DND-41 (cell line): Measurements from ENCODE around the gene SAMD13.

Source experiments
- ATAC-seq: fragments of 200-7000 bp; cut with Tn5 transposase; 3 replicates; pipeline ENCODE4 v1.9.1; 2021; ENCODE audit warnings: low read depth; ENCODE audit not compliant: insufficient read depth
- DNase-seq: peaks from one replicate; pipeline ENCODE4 v3.0.0-alpha.2; 2020
- H2AFZ ChIP-seq: 2 replicates; pipeline ENCODE4 v1.6.0; 2012; ENCODE audit warnings: low read depth, low read length
- H3K27ac ChIP-seq: 2 replicates; pipeline ENCODE4 v1.5.1; 2012; ENCODE audit warnings: low read length, inconsistent platforms
- H3K27me3 ChIP-seq: fragments of 200-600 bp; sonication (generic); 2 replicates; pipeline ENCODE4 v1.6.0; 2012; ENCODE audit warnings: low read length, mild to moderate bottlenecking, inconsistent platforms; ENCODE audit not compliant: insufficient read depth, poor library complexity
- H3K36me3 ChIP-seq: 2 replicates; pipeline ENCODE4 v1.5.1; 2012; ENCODE audit warnings: low read length, inconsistent platforms; ENCODE audit not compliant: insufficient read depth
- H3K4me1 ChIP-seq: 2 replicates; pipeline ENCODE4 v1.5.1; 2012; ENCODE audit warnings: mild to moderate bottlenecking, low read length; ENCODE audit not compliant: insufficient read depth
- H3K4me2 ChIP-seq: 2 replicates; pipeline ENCODE4 v1.6.0; 2012; ENCODE audit warnings: mild to moderate bottlenecking, moderate library complexity, low read length, inconsistent platforms; ENCODE audit not compliant: insufficient read depth
- H3K4me3 ChIP-seq, 2 experiments: fragments of 200-600 bp in 1 of 2; shearing (Covaris generic) in 1 of 2; 2 replicates each; pipeline ENCODE4 v1.5.1; 2012 to 2016; ENCODE audit warnings: inconsistent platforms in 2 of 2, low read length in 2 of 2, mild to moderate bottlenecking in 2 of 2, low read depth in 1 of 2, moderate library complexity in 1 of 2
- H3K79me2 ChIP-seq: 2 replicates; pipeline ENCODE4 v1.6.0; 2012; ENCODE audit warnings: low read length, inconsistent platforms; ENCODE audit not compliant: insufficient read depth
- H3K9ac ChIP-seq: 2 replicates; pipeline ENCODE4 v1.6.0; 2012; ENCODE audit warnings: low read depth, mild to moderate bottlenecking, inconsistent platforms, low read length, moderate library complexity
- H3K9me3 ChIP-seq: 2 replicates; pipeline ENCODE4 v1.5.1; 2012; ENCODE audit warnings: low read length, moderate library complexity, mild to moderate bottlenecking, inconsistent platforms; ENCODE audit not compliant: insufficient read depth, severe bottlenecking
- H4K20me1 ChIP-seq: 2 replicates; pipeline ENCODE4 v1.6.0; 2012; ENCODE audit warnings: low read length; ENCODE audit not compliant: insufficient read depth
- CTCF ChIP-seq: IDR thresholded peaks from 2 replicates; pipeline ENCODE4 v1.5.1; 2012; ENCODE audit warnings: borderline replicate concordance, low read length, moderate library complexity, mild to moderate bottlenecking; ENCODE audit not compliant: poor library complexity, severe bottlenecking; ENCODE audit errors: extremely low read depth
- EZH2 ChIP-seq: IDR thresholded peaks from 3 replicates; pipeline ENCODE4 v1.6.1; 2012; ENCODE audit warnings: borderline replicate concordance, low read depth, mild to moderate bottlenecking, moderate library complexity, low read length, inconsistent platforms; ENCODE audit not compliant: severe bottlenecking

Gene SAMD13

GRCh38 chr1:84254703-84255238 lies 46.7 kb upstream of the SAMD13 start:
- Histone ChIP-seq H3K36me3 (no peaks in the 10 kb centered on the region), H3K27ac (no peak overlapping the region), H3K79me2 (no peaks in the 10 kb centered on the region), H2AFZ (no peak overlapping the region), H3K4me1 (no peaks in the 10 kb centered on the region), H3K9ac (no peak overlapping the region), H4K20me1 (no peaks in the 10 kb centered on the region), H3K9me3 (peaks cover 2% of the 10 kb centered on the region), H3K27me3 (no peaks in the 10 kb centered on the region), H3K4me3 (no peak overlapping the region), H3K4me2 (no peak overlapping the region)
- DNase-seq (no peak), ATAC-seq (no peak)
- TF ChIP-seq EZH2 (no peak), CTCF (no peak)

GRCh38 chr1:84255582-84255981 lies 45.9 kb upstream of the SAMD13 start:
- Histone ChIP-seq H3K27ac (no peak overlapping the region), H3K4me3 (no peak overlapping the region), H3K9ac (no peak overlapping the region), H3K4me2 (no peak overlapping the region), H3K79me2 (no peaks in the 10 kb centered on the region), H3K27me3 (no peaks in the 10 kb centered on the region), H3K4me1 (no peaks in the 10 kb centered on the region), H2AFZ (no peak overlapping the region), H4K20me1 (no peaks in the 10 kb centered on the region), H3K36me3 (no peaks in the 10 kb centered on the region), H3K9me3 (no peaks in the 10 kb centered on the region)
- TF ChIP-seq CTCF (no peak), EZH2 (no peak)
- DNase-seq = no peak
- no peak for ATAC-seq

DNA sequence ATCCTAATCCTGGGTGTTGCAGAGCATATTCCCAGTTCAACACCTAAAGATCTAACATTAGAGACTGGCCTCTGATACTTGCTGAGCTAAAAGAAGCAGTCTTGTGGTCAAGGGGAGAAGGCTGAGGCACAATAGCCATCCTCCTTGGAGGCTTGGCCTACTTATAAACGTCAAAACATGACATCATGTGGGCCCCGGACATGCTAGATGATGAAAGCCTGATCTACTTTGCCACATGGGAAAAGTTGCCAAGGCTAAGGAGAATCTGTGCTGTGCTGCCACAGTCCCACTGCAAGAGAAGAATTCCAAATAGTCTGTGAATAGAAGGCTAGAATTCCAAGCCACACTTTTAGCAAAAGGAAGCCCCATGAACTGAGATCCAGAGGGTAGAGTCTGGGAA lies 43.9 kb upstream of the SAMD13 start:
- no peaks in the 10 kb centered on the region for H3K79me2 ChIP-seq
- no peak overlapping the region for H3K4me2 ChIP-seq
- H3K4me1 ChIP-seq = no peaks in the 10 kb centered on the region
- no peak overlapping the region for H3K27ac ChIP-seq
- no peak for DNase-seq
- TF ChIP-seq CTCF = no peak
- no peak for TF ChIP-seq EZH2
- no peak overlapping the region for H3K4me3 ChIP-seq
- no peaks in the 10 kb centered on the region for H3K9me3 ChIP-seq
- H2AFZ ChIP-seq = no peak overlapping the region
- no peaks in the 10 kb centered on the region for H4K20me1 ChIP-seq
- H3K36me3 ChIP-seq = no peaks in the 10 kb centered on the region
- no peak overlapping the region for H3K9ac ChIP-seq
- no peaks in the 10 kb centered on the region for H3K27me3 ChIP-seq
- ATAC-seq = no peak

- Histone ChIP-seq H3K4me1 (no peaks in the 10 kb centered on the region), H3K79me2 (no peaks in the 10 kb centered on the region), H3K9ac (no peak overlapping the region), H3K36me3 (no peaks in the 10 kb centered on the region), H3K4me2 (no peak overlapping the region), H3K27me3 (no peaks in the 10 kb centered on the region), H3K27ac (no peak overlapping the region), H3K4me3 (no peak overlapping the region), H4K20me1 (no peaks in the 10 kb centered on the region), H2AFZ (no peak overlapping the region), H3K9me3 (no peaks in the 10 kb centered on the region)
- TF ChIP-seq CTCF (no peak), EZH2 (no peak)
- no peak for ATAC-seq
- no peak for DNase-seq
These were observed 42.1 kb upstream of the SAMD13 start for GRCh38 chr1:84259376-84259775.
